ENCODE results near the gene PTH1R.

GRCh38 chr3:46902188-46902631 is 24.7 kb downstream of the PTH1R start:
- TF ChIP-seq GATA2 (IDR thresholded peaks at IDR 0.05; ENCODE audit: low read depth, low read length) = no peak
- no peak for TF ChIP-seq GATA3 (IDR thresholded peaks at IDR 0.05; ENCODE audit: low read depth, low read length)

All from SH-SY5Y (cell line).